ENCODE data around the gene CALCOCO2. TPM values are rescaled to one million over a fixed set of nuclear protein-coding genes. Genes with fewer than 3 reads are reported as not detected.

Gene CALCOCO2
- total and polyA plus RNA-seq, 2 of the 13 experiments (the other 11 are each of a cell fraction or from before 2014, with no cell fraction given): 72.9 to 111 TPM

DNA sequence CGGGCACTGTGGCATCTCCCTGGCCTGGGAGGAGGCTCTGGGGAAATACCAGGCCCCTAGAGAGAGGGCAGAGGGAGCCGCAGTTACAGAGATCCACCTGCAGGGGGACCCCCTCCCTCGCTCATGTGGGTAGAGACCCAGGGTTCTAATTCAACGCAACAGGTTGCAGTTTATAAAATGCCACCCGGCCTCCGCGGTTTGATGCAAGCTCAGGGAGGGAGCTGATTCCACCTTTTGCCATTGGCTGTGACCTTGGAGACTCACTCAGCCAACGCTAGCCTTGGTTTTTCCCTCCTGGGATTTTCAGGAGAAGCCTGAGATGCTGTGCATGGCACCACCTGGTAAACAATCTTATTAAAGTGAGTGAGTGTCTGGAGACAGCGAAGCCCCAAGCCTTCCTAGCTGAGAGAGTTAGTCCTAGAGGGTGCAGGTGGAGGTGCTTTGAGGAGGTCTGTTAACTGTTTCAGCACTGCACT is 25.9 kb upstream of the CALCOCO2 start (continued):
- 0 out of 2 replicates have a peak, but pooled peaks have one; percentile 36 for TF ChIP-seq ZNF280D (CRISPR knock-in tag; IDR thresholded peaks at IDR 0.05)
- no peak for TF ChIP-seq AHDC1 (CRISPR knock-in tag; IDR thresholded peaks at IDR 0.05; ENCODE audit: borderline replicate concordance)
- peak; percentile 12; the same call in 1 of the 2 replicates for TF ChIP-seq RXRB (CRISPR knock-in tag; IDR thresholded peaks at IDR 0.05; ENCODE audit: borderline replicate concordance)
- TF ChIP-seq ZNF333 (CRISPR knock-in tag; IDR thresholded peaks at IDR 0.05; ENCODE audit: borderline replicate concordance): no peak
- no peak for TF ChIP-seq AKAP8 (CRISPR knock-in tag; IDR thresholded peaks at IDR 0.05)
- no peak for TF ChIP-seq SCMH1 (CRISPR knock-in tag; IDR thresholded peaks at IDR 0.05; ENCODE audit: borderline replicate concordance)
- TF ChIP-seq ZNF460 (CRISPR knock-in tag; IDR thresholded peaks at IDR 0.05; ENCODE audit: borderline replicate concordance): no peak
- peak; percentile 97 for TF ChIP-seq STAG1 (CRISPR knock-in tag; IDR thresholded peaks at IDR 0.05)
- TF ChIP-seq KDM2A (CRISPR knock-in tag; IDR thresholded peaks at IDR 0.05; ENCODE audit: borderline replicate concordance, low read depth): no peak; the same call in 1 of the 2 replicates
- no peak for TF ChIP-seq ZNF251 (CRISPR knock-in tag; IDR thresholded peaks at IDR 0.05)
- TF ChIP-seq ZBTB25 (CRISPR knock-in tag; IDR thresholded peaks at IDR 0.05): 0 out of 2 replicates have a peak, but pooled peaks have one; percentile 12
- TF ChIP-seq ZNF788 (CRISPR knock-in tag; IDR thresholded peaks at IDR 0.05; ENCODE audit: borderline replicate concordance): no peak; the same call in 1 of the 2 replicates
- TF ChIP-seq TAF15 (IDR thresholded peaks at IDR 0.05; ENCODE audit: low read depth, low read length, poor library complexity, severe bottlenecking): no peak
- no peak for TF ChIP-seq ZNF749 (CRISPR knock-in tag; IDR thresholded peaks at IDR 0.05; ENCODE audit: borderline replicate concordance)
- no peak for TF ChIP-seq SRSF9 (IDR thresholded peaks at IDR 0.05; ENCODE audit: borderline replicate concordance, insufficient read depth, low read depth, low read length, poor library complexity, severe bottlenecking)
- peak; percentile 71; the same call in 1 of the 2 replicates for TF ChIP-seq SMAD1 (CRISPR knock-in tag; IDR thresholded peaks at IDR 0.05; ENCODE audit: borderline replicate concordance, low read depth)
- TF ChIP-seq SP4 (CRISPR knock-in tag; IDR thresholded peaks at IDR 0.05): no peak
- TF ChIP-seq, protein P1, sequence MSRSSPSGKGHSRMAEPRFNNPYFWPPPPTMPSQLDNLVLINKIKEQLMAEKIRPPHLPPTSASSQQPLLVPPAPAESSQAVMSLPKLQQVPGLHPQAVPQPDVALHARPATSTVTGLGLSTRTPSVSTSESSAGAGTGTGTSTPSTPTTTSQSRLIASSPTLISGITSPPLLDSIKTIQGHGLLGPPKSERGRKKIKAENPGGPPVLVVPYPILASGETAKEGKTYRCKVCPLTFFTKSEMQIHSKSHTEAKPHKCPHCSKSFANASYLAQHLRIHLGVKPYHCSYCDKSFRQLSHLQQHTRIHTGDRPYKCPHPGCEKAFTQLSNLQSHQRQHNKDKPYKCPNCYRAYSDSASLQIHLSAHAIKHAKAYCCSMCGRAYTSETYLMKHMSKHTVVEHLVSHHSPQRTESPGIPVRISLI (CRISPR knock-in tag; IDR thresholded peaks at IDR 0.05; ENCODE audit: borderline replicate concordance): no peak
